ENCODE measurements around the gene EPB41L1. TPM values are rescaled to one million over a fixed set of nuclear protein-coding genes. Genes with fewer than 3 reads are reported as not detected.

Gene EPB41L1
- total RNA-seq, 4 donors from 2014 or later: 29.2 to 49.3 (median 35.4) TPM

DNA sequence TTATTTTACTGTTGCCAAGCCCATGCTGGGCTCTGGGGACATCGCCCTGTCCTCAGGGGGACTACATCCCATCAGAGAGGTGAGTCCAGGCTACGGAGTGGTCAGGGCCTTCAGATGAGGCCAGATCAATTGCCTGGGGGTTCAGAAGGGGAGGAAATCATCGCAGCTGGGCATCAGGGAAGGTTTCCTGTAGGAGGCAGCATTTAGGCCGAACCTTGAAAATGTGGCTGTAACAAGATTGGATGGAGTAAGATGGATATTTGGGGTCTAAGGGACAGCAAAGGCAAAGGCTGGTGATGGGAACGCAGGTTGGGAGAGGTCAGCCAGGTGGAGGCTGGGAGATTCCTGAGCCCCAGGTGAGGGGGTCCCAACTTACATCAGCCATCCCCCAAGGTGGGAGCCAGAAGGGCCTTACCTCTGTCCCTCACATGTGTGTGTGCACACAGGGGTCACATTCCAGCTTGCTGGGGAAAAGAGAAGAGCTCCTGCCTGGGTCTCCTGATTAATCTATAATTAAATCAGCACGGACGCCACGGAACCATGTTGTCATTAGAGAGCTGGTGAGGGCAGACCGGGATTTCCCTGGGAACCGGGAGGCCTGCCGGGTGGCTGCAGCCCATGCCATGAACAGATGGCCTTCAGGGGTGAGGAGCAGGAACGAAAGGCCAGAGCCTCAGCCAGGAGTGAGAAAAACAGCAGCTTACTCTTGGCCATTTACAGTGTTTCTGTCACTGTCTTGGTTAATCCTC is 121.1 kb downstream of the EPB41L1 start:
- Histone ChIP-seq H3K9me3 (no peaks in the 10 kb centered on the region), H3K27me3 (peaks cover 71% of the 10 kb centered on the region), H3K27ac (no peak overlapping the region), H3K36me3 (no peaks in the 10 kb centered on the region), H3K4me1 (no peaks in the 10 kb centered on the region), H3K4me3 (no peak overlapping the region)
- 94% methylated on average over 2 of the region's 12 CpGs; no CpG with 5 or more reads in 1 of the 2 donors for WGBS, 2 donors (ENCODE audit: low coverage in 1 of 2)
- TF ChIP-seq POLR2AphosphoS5 (IDR thresholded peaks at IDR 0.05) (no peak), EP300 (IDR thresholded peaks at IDR 0.05) (no peak), POLR2A (IDR thresholded peaks at IDR 0.05) (no peak)
- TF ChIP-seq, protein P1, sequence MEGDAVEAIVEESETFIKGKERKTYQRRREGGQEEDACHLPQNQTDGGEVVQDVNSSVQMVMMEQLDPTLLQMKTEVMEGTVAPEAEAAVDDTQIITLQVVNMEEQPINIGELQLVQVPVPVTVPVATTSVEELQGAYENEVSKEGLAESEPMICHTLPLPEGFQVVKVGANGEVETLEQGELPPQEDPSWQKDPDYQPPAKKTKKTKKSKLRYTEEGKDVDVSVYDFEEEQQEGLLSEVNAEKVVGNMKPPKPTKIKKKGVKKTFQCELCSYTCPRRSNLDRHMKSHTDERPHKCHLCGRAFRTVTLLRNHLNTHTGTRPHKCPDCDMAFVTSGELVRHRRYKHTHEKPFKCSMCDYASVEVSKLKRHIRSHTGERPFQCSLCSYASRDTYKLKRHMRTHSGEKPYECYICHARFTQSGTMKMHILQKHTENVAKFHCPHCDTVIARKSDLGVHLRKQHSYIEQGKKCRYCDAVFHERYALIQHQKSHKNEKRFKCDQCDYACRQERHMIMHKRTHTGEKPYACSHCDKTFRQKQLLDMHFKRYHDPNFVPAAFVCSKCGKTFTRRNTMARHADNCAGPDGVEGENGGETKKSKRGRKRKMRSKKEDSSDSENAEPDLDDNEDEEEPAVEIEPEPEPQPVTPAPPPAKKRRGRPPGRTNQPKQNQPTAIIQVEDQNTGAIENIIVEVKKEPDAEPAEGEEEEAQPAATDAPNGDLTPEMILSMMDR (IDR thresholded peaks at IDR 0.05): no peak
- no peak for ATAC-seq

DNA sequence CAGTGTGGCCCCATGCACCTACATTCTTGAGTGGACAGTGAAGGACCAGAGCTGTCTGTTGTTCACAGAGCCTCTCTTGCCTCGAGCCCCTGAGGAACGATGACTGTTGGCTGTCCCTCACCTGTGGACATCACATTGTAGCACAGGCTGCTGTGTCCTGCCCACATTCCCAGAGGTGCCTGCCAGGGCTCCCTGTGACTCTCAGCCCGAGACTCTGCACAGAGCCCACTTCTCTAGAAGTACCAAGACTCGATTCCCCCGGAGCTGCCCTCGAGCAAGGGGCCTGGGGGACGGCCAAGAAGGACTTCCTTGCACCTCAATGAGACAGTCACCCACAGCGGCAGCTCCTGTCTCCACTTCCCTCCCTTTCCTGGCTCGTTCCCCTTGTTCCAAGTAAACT is 123.0 kb downstream of the EPB41L1 start:
- TF ChIP-seq POLR2AphosphoS5 (IDR thresholded peaks at IDR 0.05): no peak
- no peak for TF ChIP-seq POLR2A (IDR thresholded peaks at IDR 0.05)
- TF ChIP-seq EP300 (IDR thresholded peaks at IDR 0.05): no peak
- TF ChIP-seq, protein P1 (IDR thresholded peaks at IDR 0.05): no peak
- Histone ChIP-seq H3K36me3 (no peaks in the 10 kb centered on the region), H3K27me3 (peaks cover 87% of the 10 kb centered on the region), H3K27ac (no peak overlapping the region), H3K9me3 (peaks cover 0 to 6% (median 0%) of the 10 kb centered on the region in 3 donors), H3K4me1 (no peaks in the 10 kb centered on the region), H3K4me3 (no peak overlapping the region)
- WGBS, 2 donors (ENCODE audit: low coverage in 1 of 2): 67 to 100% methylated on average over 1 to 3 of the region's 9 CpGs
- no peak for ATAC-seq

DNA sequence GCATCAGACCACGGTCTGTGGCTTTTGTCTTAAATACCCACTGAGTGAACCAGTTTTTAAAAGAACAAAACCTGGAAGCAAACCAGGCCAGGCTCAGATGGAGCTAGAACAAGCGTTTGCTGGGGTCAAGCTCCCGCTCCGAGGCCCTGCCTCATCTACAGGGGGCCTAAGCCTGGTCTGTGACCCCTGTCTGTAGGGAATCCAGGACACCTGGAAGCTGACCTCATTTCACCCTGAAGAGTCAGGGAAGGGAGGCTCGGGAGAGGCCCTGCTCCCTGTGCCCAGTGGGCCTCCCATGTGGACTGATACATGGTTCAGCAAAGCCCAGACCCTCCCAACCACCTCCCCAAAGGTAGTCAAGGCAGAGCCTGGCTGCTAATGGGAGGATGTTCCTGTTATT is 124.8 kb downstream of the EPB41L1 start:
- 67 to 70% methylated on average over 1 to 2 of the region's 5 CpGs for WGBS, 2 donors (ENCODE audit: low coverage in 1 of 2)
- ATAC-seq: no peak
- Histone ChIP-seq H3K27me3 (peaks cover 70% of the 10 kb centered on the region), H3K4me3 (no peak overlapping the region), H3K27ac (no peak overlapping the region), H3K36me3 (no peaks in the 10 kb centered on the region), H3K4me1 (no peaks in the 10 kb centered on the region), H3K9me3 (peaks cover 0 to 8% (median 0%) of the 10 kb centered on the region in 3 donors)
- TF ChIP-seq POLR2AphosphoS5 (IDR thresholded peaks at IDR 0.05) (no peak), POLR2A (IDR thresholded peaks at IDR 0.05) (no peak), EP300 (IDR thresholded peaks at IDR 0.05) (no peak)
- TF ChIP-seq, protein P1 (IDR thresholded peaks at IDR 0.05): no peak

DNA sequence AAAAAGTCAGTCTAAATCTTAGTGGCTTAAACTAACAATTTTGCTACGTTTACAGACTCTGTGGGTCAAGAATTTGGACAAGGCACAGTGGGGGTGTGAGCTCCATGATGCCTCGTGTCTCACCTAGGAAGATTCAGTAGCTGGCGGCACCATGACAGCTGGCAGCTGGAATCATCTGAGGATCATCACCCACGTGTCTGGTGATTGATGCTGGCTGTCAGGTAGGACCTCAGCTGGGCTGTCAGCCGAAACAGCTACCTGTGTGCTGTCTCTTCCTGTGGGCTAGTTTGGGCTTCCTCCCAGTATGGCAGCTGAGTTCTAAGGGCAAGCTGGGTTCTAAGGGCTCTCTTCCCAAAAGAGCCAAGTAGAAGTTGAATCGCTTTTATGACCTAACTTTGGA is 125.2 kb downstream of the EPB41L1 start:
- peaks cover 66% of the 10 kb centered on the region for H3K27me3 ChIP-seq
- no peaks in the 10 kb centered on the region for H3K4me1 ChIP-seq
- no peaks in the 10 kb centered on the region for H3K36me3 ChIP-seq
- no peak overlapping the region for H3K27ac ChIP-seq
- peaks cover 0 to 8% (median 0%) of the 10 kb centered on the region in 3 donors for H3K9me3 ChIP-seq
- no peak overlapping the region for H3K4me3 ChIP-seq
- no peak for ATAC-seq
- TF ChIP-seq POLR2AphosphoS5 (IDR thresholded peaks at IDR 0.05): no peak
- no peak for TF ChIP-seq EP300 (IDR thresholded peaks at IDR 0.05)
- TF ChIP-seq, protein P1 (IDR thresholded peaks at IDR 0.05): no peak
- TF ChIP-seq POLR2A (IDR thresholded peaks at IDR 0.05): no peak
- WGBS, 2 donors (ENCODE audit: low coverage in 1 of 2): 57% methylated on average over 6 of the region's 6 CpGs; no CpG with 5 or more reads in 1 of the 2 donors
